Measurements from ENCODE around the gene TP53I11.

Gene TP53I11

GRCh38 chr11:44987506-44987905 lies 36.8 kb upstream of the TP53I11 start:
- Histone ChIP-seq H3K27ac (ENCODE audit: low read depth, low read length) (no peak overlapping the region), H3K27me3 (ENCODE audit: control insufficient read depth, insufficient read depth, low read length) (no peaks in the 10 kb centered on the region), H3K9ac (ENCODE audit: low read length) (no peak overlapping the region), H3K4me3 (ENCODE audit: low read length) (no peak overlapping the region), H3K4me1 (ENCODE audit: control insufficient read depth, insufficient read depth, low read length) (peaks cover 3% of the 10 kb centered on the region), H3K36me3 (ENCODE audit: control insufficient read depth, insufficient read depth, low read length) (no peaks in the 10 kb centered on the region)

GRCh38 chr11:44986315-44986714 lies 35.6 kb upstream of the TP53I11 start:
- no peaks in the 10 kb centered on the region for H3K4me1 ChIP-seq (ENCODE audit: control insufficient read depth, insufficient read depth, low read length)

GRCh38 chr11:44985721-44986120 lies 35.0 kb upstream of the TP53I11 start:
- Histone ChIP-seq H3K36me3 (ENCODE audit: control insufficient read depth, insufficient read depth, low read length) (no peaks in the 10 kb centered on the region), H3K4me3 (ENCODE audit: low read length) (no peak overlapping the region), H3K9ac (ENCODE audit: low read length) (no peak overlapping the region), H3K4me1 (ENCODE audit: control insufficient read depth, insufficient read depth, low read length) (no peaks in the 10 kb centered on the region), H3K27ac (ENCODE audit: low read depth, low read length) (no peak overlapping the region), H3K27me3 (ENCODE audit: control insufficient read depth, insufficient read depth, low read length) (no peaks in the 10 kb centered on the region)

More at GRCh38 chr11:44986315-44986714, 35.6 kb upstream of the TP53I11 start:
- Histone ChIP-seq H3K27ac (ENCODE audit: low read depth, low read length) (no peak overlapping the region), H3K9ac (ENCODE audit: low read length) (no peak overlapping the region), H3K4me3 (ENCODE audit: low read length) (no peak overlapping the region), H3K36me3 (ENCODE audit: control insufficient read depth, insufficient read depth, low read length) (no peaks in the 10 kb centered on the region), H3K27me3 (ENCODE audit: control insufficient read depth, insufficient read depth, low read length) (no peaks in the 10 kb centered on the region)

GRCh38 chr11:44983786-44984185 lies 33.1 kb upstream of the TP53I11 start:
- Histone ChIP-seq H3K36me3 (ENCODE audit: control insufficient read depth, insufficient read depth, low read length) (no peaks in the 10 kb centered on the region), H3K27ac (ENCODE audit: low read depth, low read length) (no peak overlapping the region), H3K4me1 (ENCODE audit: control insufficient read depth, insufficient read depth, low read length) (no peaks in the 10 kb centered on the region), H3K9ac (ENCODE audit: low read length) (no peak overlapping the region), H3K27me3 (ENCODE audit: control insufficient read depth, insufficient read depth, low read length) (no peaks in the 10 kb centered on the region), H3K4me3 (ENCODE audit: low read length) (no peak overlapping the region)

- H3K36me3 ChIP-seq (ENCODE audit: control insufficient read depth, insufficient read depth, low read length): no peaks in the 10 kb centered on the region
- H3K27ac ChIP-seq (ENCODE audit: low read depth, low read length): no peak overlapping the region
- no peaks in the 10 kb centered on the region for H3K27me3 ChIP-seq (ENCODE audit: control insufficient read depth, insufficient read depth, low read length)
- no peak overlapping the region for H3K4me3 ChIP-seq (ENCODE audit: low read length)
- H3K9ac ChIP-seq (ENCODE audit: low read length): no peak overlapping the region
- H3K4me1 ChIP-seq (ENCODE audit: control insufficient read depth, insufficient read depth, low read length): no peaks in the 10 kb centered on the region
Observed at GRCh38 chr11:44982496-44983062, 31.9 kb upstream of the TP53I11 start.

GRCh38 chr11:44980533-44981427 lies 30.1 kb upstream of the TP53I11 start:
- Histone ChIP-seq H3K9ac (ENCODE audit: low read length) (no peak overlapping the region), H3K4me3 (ENCODE audit: low read length) (no peak overlapping the region), H3K27ac (ENCODE audit: low read depth, low read length) (no peak overlapping the region), H3K27me3 (ENCODE audit: control insufficient read depth, insufficient read depth, low read length) (no peaks in the 10 kb centered on the region), H3K4me1 (ENCODE audit: control insufficient read depth, insufficient read depth, low read length) (no peaks in the 10 kb centered on the region), H3K36me3 (ENCODE audit: control insufficient read depth, insufficient read depth, low read length) (no peaks in the 10 kb centered on the region)

- Histone ChIP-seq H3K9ac (ENCODE audit: low read length) (no peak overlapping the region), H3K4me1 (ENCODE audit: control insufficient read depth, insufficient read depth, low read length) (no peaks in the 10 kb centered on the region), H3K27me3 (ENCODE audit: control insufficient read depth, insufficient read depth, low read length) (no peaks in the 10 kb centered on the region), H3K4me3 (ENCODE audit: low read length) (peak overlapping the region; percentile 12), H3K27ac (ENCODE audit: low read depth, low read length) (no peak overlapping the region), H3K36me3 (ENCODE audit: control insufficient read depth, insufficient read depth, low read length) (no peaks in the 10 kb centered on the region)
Observed at GRCh38 chr11:44979543-44980399, 29.1 kb upstream of the TP53I11 start.

GRCh38 chr11:44978961-44979331 lies 28.3 kb upstream of the TP53I11 start:
- Histone ChIP-seq H3K27ac (ENCODE audit: low read depth, low read length) (no peak overlapping the region), H3K4me3 (ENCODE audit: low read length) (no peak overlapping the region), H3K9ac (ENCODE audit: low read length) (no peak overlapping the region), H3K36me3 (ENCODE audit: control insufficient read depth, insufficient read depth, low read length) (no peaks in the 10 kb centered on the region), H3K4me1 (ENCODE audit: control insufficient read depth, insufficient read depth, low read length) (no peaks in the 10 kb centered on the region), H3K27me3 (ENCODE audit: control insufficient read depth, insufficient read depth, low read length) (no peaks in the 10 kb centered on the region)

GRCh38 chr11:44978274-44978960 lies 27.7 kb upstream of the TP53I11 start:
- Histone ChIP-seq H3K27ac (ENCODE audit: low read depth, low read length) (no peak overlapping the region), H3K36me3 (ENCODE audit: control insufficient read depth, insufficient read depth, low read length) (no peaks in the 10 kb centered on the region), H3K4me1 (ENCODE audit: control insufficient read depth, insufficient read depth, low read length) (no peaks in the 10 kb centered on the region), H3K4me3 (ENCODE audit: low read length) (no peak overlapping the region), H3K27me3 (ENCODE audit: control insufficient read depth, insufficient read depth, low read length) (no peaks in the 10 kb centered on the region), H3K9ac (ENCODE audit: low read length) (peak overlapping the region; percentile 43)

- Histone ChIP-seq H3K27ac (ENCODE audit: low read depth, low read length) (no peak overlapping the region), H3K9ac (ENCODE audit: low read length) (no peak overlapping the region)
Observed at GRCh38 chr11:44977493-44977984, 26.9 kb upstream of the TP53I11 start.

GRCh38 chr11:44976576-44976975 lies 25.9 kb upstream of the TP53I11 start:
- no peaks in the 10 kb centered on the region for H3K36me3 ChIP-seq (ENCODE audit: control insufficient read depth, insufficient read depth, low read length)
- no peak overlapping the region for H3K27ac ChIP-seq (ENCODE audit: low read depth, low read length)
- no peak overlapping the region for H3K9ac ChIP-seq (ENCODE audit: low read length)
- H3K27me3 ChIP-seq (ENCODE audit: control insufficient read depth, insufficient read depth, low read length): no peaks in the 10 kb centered on the region
- H3K4me3 ChIP-seq (ENCODE audit: low read length): no peak overlapping the region
- H3K4me1 ChIP-seq (ENCODE audit: control insufficient read depth, insufficient read depth, low read length): no peaks in the 10 kb centered on the region

More at GRCh38 chr11:44977493-44977984, 26.9 kb upstream of the TP53I11 start:
- H3K4me1 ChIP-seq (ENCODE audit: control insufficient read depth, insufficient read depth, low read length): no peaks in the 10 kb centered on the region
- H3K36me3 ChIP-seq (ENCODE audit: control insufficient read depth, insufficient read depth, low read length): no peaks in the 10 kb centered on the region
- no peaks in the 10 kb centered on the region for H3K27me3 ChIP-seq (ENCODE audit: control insufficient read depth, insufficient read depth, low read length)
- H3K4me3 ChIP-seq (ENCODE audit: low read length): no peak overlapping the region
